ENCODE results near the gene C12orf57. TPM values are rescaled to one million over a fixed set of nuclear protein-coding genes. Genes with fewer than 3 reads are reported as not detected.

Gene C12orf57
- total and polyA plus RNA-seq, 10 of the 15 experiments (the other 5 are each of a cell fraction or from before 2014, with no cell fraction given): 64.5 to 377 (median 211) TPM

GRCh38 chr12:6960593-6961277 lies 16.9 kb downstream of the C12orf57 start (continued):
- no peak for TF ChIP-seq E2F4 (IDR thresholded peaks at IDR 0.05; ENCODE audit: low read depth, low read length)

GRCh38 chr12:6961278-6961694 lies 17.5 kb downstream of the C12orf57 start:
- Histone ChIP-seq H3K27me3 (replicated peaks in 1 of 2; ENCODE audit: control insufficient read depth in 2 of 2, insufficient read depth in 2 of 2, low read length in 1 of 2) (no peaks in the 10 kb centered on the region), H3K79me2 (ENCODE audit: control insufficient read depth, insufficient read depth, low read length) (peaks cover 49% of the 10 kb centered on the region), H3K9me3 (replicated peaks; ENCODE audit: control insufficient read depth, insufficient read depth, low read length) (no peaks in the 10 kb centered on the region), H3K4me2 (ENCODE audit: control insufficient read depth, insufficient read depth) (peak overlapping the region; percentile 99), H3K4me3 (peak overlapping the region; percentile 95), H3K4me1 (ENCODE audit: control insufficient read depth, insufficient read depth, low read length) (peaks cover 70% of the 10 kb centered on the region), H3K36me3 (ENCODE audit: control insufficient read depth in 2 of 2, insufficient read depth in 2 of 2, low read length in 1 of 2) (peaks cover 18 to 34% of the 10 kb centered on the region in 2 experiments), H4K20me1 (ENCODE audit: control insufficient read depth, insufficient read depth) (no peaks in the 10 kb centered on the region), H2AFZ (ENCODE audit: control insufficient read depth, low read depth, low read length) (no peak overlapping the region), H3K27ac (ENCODE audit: control insufficient read depth, insufficient read depth) (peak overlapping the region; percentile 99), H3K9ac (ENCODE audit: control insufficient read depth, insufficient read depth, low read length) (peak overlapping the region; percentile 91)
- ATAC-seq (peak; percentile 42), DNase-seq (ENCODE audit: low read depth, low spot score) (no peak), FAIRE-seq (peak; percentile 89)
- WGBS (ENCODE audit: insufficient coverage, insufficient replicate concordance, low lambda C conversion rate, missing lambda C conversion rate): under 1% methylated on average over 24 of the region's 24 CpGs
- in situ Hi-C loops (cut with MboI) (loop anchor here (5.0 to 25.0 kb wide), 2 partner anchors 151 to 1676 kb away; no protein-coding TSS in a partner anchor), intact Hi-C loops (cut with micrococcal nuclease; ENCODE audit: unreplicated experiment) (loop anchor here (1.0 to 5.0 kb wide), 2 partner anchors 8 to 151 kb away; no protein-coding TSS in a partner anchor)
- ChIA-PET SMC1A (ENCODE audit: uncharacterized antibody, unreplicated experiment) (interaction anchor here (0.9 to 13.2 kb wide), 8 partner anchors 13 to 152 kb away, joined by 3 to 395 read pairs (median 4); partner anchors contain the start of genes C12orf57, CDCA3, PTPN6 and RNU7-1), CTCF (interaction anchor here (0.8 to 13.2 kb wide), 10 partner anchors 13 to 152 kb away, joined by 3 to 645 read pairs (median 5); partner anchors contain the start of genes C12orf57, LPCAT3, PTPN6 and RNU7-1), RAD21 (ENCODE audit: unreplicated experiment) (interaction anchor here (0.5 to 13.5 kb wide), 9 partner anchors 10 to 150 kb away, joined by 3 to 426 read pairs (median 4); partner anchors contain the start of genes C12orf57, PTPN6, RNU7-1 and SPSB2), POLR2A (interaction anchor here (0.5 to 13.5 kb wide), 7 partner anchors 8 to 147 kb away, joined by 3 to 524 read pairs (median 5); partner anchors contain the start of genes C12orf57, C1RL, LPCAT3 and PTPN6)
- no TSS peak for BruUV-seq (replicated peaks)
- TF ChIP-seq POLR2AphosphoS5 (IDR thresholded peaks at IDR 0.05; ENCODE audit: low read length): peak; percentile 49
- TF ChIP-seq CREM (IDR thresholded peaks at IDR 0.05; ENCODE audit: low read depth): peak; percentile 29; the same call in 1 of the 2 replicates
- peak; percentile 40; the same call in 1 of the 2 replicates for TF ChIP-seq JUNB (IDR thresholded peaks at IDR 0.05)
- TF ChIP-seq NFXL1 (IDR thresholded peaks at IDR 0.05; ENCODE audit: borderline replicate concordance): no peak
- TF ChIP-seq BCL11A (IDR thresholded peaks at IDR 0.05; ENCODE audit: low read depth, low read length): peak; percentile 39; the same call in 1 of the 2 replicates
- TF ChIP-seq EP300 (IDR thresholded peaks at IDR 0.05; ENCODE audit: borderline replicate concordance in 1 of 2, control insufficient read depth in 1 of 2, low read depth in 2 of 2, low read length in 2 of 2): 0 out of 4 replicates have a peak, but pooled peaks of 1 of the 2 experiments have one; percentile 39
- TF ChIP-seq, protein P1, sequence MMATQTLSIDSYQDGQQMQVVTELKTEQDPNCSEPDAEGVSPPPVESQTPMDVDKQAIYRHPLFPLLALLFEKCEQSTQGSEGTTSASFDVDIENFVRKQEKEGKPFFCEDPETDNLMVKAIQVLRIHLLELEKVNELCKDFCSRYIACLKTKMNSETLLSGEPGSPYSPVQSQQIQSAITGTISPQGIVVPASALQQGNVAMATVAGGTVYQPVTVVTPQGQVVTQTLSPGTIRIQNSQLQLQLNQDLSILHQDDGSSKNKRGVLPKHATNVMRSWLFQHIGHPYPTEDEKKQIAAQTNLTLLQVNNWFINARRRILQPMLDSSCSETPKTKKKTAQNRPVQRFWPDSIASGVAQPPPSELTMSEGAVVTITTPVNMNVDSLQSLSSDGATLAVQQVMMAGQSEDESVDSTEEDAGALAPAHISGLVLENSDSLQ (IDR thresholded peaks at IDR 0.05): peak; percentile 67; the same call in 1 of the 2 replicates
- TF ChIP-seq BMI1 (IDR thresholded peaks at IDR 0.05; ENCODE audit: borderline replicate concordance): no peak
- TF ChIP-seq YY1 (IDR thresholded peaks at IDR 0.05; ENCODE audit: low read depth, low read length): peak; percentile 82
- peak; percentile 51 for TF ChIP-seq NR2F1 (conservative IDR thresholded peaks at IDR 0.05)
- peak; percentile 18; the same call in 1 of the 2 replicates for TF ChIP-seq ZBED1 (IDR thresholded peaks at IDR 0.05; ENCODE audit: borderline replicate concordance)
- TF ChIP-seq, protein P2, sequence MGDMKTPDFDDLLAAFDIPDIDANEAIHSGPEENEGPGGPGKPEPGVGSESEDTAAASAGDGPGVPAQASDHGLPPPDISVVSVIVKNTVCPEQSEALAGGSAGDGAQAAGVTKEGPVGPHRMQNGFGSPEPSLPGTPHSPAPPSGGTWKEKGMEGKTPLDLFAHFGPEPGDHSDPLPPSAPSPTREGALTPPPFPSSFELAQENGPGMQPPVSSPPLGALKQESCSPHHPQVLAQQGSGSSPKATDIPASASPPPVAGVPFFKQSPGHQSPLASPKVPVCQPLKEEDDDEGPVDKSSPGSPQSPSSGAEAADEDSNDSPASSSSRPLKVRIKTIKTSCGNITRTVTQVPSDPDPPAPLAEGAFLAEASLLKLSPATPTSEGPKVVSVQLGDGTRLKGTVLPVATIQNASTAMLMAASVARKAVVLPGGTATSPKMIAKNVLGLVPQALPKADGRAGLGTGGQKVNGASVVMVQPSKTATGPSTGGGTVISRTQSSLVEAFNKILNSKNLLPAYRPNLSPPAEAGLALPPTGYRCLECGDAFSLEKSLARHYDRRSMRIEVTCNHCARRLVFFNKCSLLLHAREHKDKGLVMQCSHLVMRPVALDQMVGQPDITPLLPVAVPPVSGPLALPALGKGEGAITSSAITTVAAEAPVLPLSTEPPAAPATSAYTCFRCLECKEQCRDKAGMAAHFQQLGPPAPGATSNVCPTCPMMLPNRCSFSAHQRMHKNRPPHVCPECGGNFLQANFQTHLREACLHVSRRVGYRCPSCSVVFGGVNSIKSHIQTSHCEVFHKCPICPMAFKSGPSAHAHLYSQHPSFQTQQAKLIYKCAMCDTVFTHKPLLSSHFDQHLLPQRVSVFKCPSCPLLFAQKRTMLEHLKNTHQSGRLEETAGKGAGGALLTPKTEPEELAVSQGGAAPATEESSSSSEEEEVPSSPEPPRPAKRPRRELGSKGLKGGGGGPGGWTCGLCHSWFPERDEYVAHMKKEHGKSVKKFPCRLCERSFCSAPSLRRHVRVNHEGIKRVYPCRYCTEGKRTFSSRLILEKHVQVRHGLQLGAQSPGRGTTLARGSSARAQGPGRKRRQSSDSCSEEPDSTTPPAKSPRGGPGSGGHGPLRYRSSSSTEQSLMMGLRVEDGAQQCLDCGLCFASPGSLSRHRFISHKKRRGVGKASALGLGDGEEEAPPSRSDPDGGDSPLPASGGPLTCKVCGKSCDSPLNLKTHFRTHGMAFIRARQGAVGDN (IDR thresholded peaks at IDR 0.05): peak; percentile 93; the same call in 1 of the 2 replicates
- TF ChIP-seq, protein P3, sequence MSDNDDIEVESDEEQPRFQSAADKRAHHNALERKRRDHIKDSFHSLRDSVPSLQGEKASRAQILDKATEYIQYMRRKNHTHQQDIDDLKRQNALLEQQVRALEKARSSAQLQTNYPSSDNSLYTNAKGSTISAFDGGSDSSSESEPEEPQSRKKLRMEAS (IDR thresholded peaks at IDR 0.05; ENCODE audit: low read depth, low read length): peak; percentile 78

Data from GM12878 (cell line).